ENCODE measurements around the gene MYBL2. TPM values are rescaled to one million over a fixed set of nuclear protein-coding genes. Genes with fewer than 3 reads are reported as not detected.

The MYBL2 gene
- total and polyA plus RNA-seq, 4 donors: 1.6 to 30.9 (median 1.9) TPM; not detected in 1

GRCh38 chr20:43669332-43669731, 2.4 kb downstream of the MYBL2 start:
- Histone ChIP-seq H3K9ac (ENCODE audit: low read depth in 1 of 2, low read length in 2 of 2) (no peak overlapping the region), H3K4me3 (ENCODE audit: low read depth in 1 of 3, low read length in 3 of 3) (no peak overlapping the region), H3K4me1 (ENCODE audit: control insufficient read depth in 4 of 4, insufficient read depth in 4 of 4, low read length in 3 of 4) (peaks cover 0 to 11% (median 6%) of the 10 kb centered on the region in 4 donors), H3K36me3 (ENCODE audit: control insufficient read depth in 4 of 4, insufficient read depth in 3 of 4, low read depth in 1 of 4, low read length in 3 of 4) (no peaks in the 10 kb centered on the region), H3K27me3 (ENCODE audit: control insufficient read depth in 4 of 4, insufficient read depth in 4 of 4, low read length in 3 of 4) (no peaks in the 10 kb centered on the region), H3K27ac (ENCODE audit: low read depth in 1 of 2, low read length in 2 of 2) (no peak overlapping the region), H3K9me3 (ENCODE audit: control insufficient read depth in 4 of 4, low read length in 3 of 4) (no peaks in the 10 kb centered on the region)
- peak; percentile 39 to 91 for TF ChIP-seq JUND (IDR thresholded peaks at IDR 0.05)
- no peak for TF ChIP-seq TAF1 (conservative IDR thresholded peaks at IDR 0.05)
- TF ChIP-seq RXRA (IDR thresholded peaks at IDR 0.05): peak; percentile 35 to 83
- TF ChIP-seq RAD21 (IDR thresholded peaks at IDR 0.05): peak; percentile 8 to 12
- peak; percentile 33 for TF ChIP-seq SP1 (IDR thresholded peaks at IDR 0.05)
- TF ChIP-seq FOXA2 (IDR thresholded peaks at IDR 0.05): no peak
- TF ChIP-seq GABPA (IDR thresholded peaks at IDR 0.05 in 1 of 2, conservative IDR thresholded peaks at IDR 0.05 in 1 of 2): no peak
- TF ChIP-seq, protein P1, sequence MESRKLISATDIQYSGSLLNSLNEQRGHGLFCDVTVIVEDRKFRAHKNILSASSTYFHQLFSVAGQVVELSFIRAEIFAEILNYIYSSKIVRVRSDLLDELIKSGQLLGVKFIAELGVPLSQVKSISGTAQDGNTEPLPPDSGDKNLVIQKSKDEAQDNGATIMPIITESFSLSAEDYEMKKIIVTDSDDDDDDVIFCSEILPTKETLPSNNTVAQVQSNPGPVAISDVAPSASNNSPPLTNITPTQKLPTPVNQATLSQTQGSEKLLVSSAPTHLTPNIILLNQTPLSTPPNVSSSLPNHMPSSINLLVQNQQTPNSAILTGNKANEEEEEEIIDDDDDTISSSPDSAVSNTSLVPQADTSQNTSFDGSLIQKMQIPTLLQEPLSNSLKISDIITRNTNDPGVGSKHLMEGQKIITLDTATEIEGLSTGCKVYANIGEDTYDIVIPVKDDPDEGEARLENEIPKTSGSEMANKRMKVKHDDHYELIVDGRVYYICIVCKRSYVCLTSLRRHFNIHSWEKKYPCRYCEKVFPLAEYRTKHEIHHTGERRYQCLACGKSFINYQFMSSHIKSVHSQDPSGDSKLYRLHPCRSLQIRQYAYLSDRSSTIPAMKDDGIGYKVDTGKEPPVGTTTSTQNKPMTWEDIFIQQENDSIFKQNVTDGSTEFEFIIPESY (IDR thresholded peaks at IDR 0.05): no peak
- TF ChIP-seq HNF4A (conservative IDR thresholded peaks at IDR 0.05): peak; percentile 67 to 88
- no peak for DNase-seq (ENCODE audit: low spot score)
- WGBS: 49% methylated on average over 3 of the region's 3 CpGs

- Histone ChIP-seq H3K4me3 (ENCODE audit: low read depth in 1 of 3, low read length in 3 of 3) (no peak overlapping the region), H3K27me3 (ENCODE audit: control insufficient read depth in 4 of 4, insufficient read depth in 4 of 4, low read length in 3 of 4) (no peaks in the 10 kb centered on the region), H3K9ac (ENCODE audit: low read depth in 1 of 2, low read length in 2 of 2) (no peak overlapping the region), H3K27ac (ENCODE audit: low read depth in 1 of 2, low read length in 2 of 2) (no peak overlapping the region), H3K36me3 (ENCODE audit: control insufficient read depth in 4 of 4, insufficient read depth in 3 of 4, low read depth in 1 of 4, low read length in 3 of 4) (no peaks in the 10 kb centered on the region), H3K4me1 (ENCODE audit: control insufficient read depth in 4 of 4, insufficient read depth in 4 of 4, low read length in 3 of 4) (peaks cover 0 to 11% (median 6%) of the 10 kb centered on the region in 4 donors), H3K9me3 (ENCODE audit: control insufficient read depth in 4 of 4, low read length in 3 of 4) (no peaks in the 10 kb centered on the region)
- 89% methylated on average over 2 of the region's 2 CpGs for WGBS
- no peak for TF ChIP-seq RAD21 (IDR thresholded peaks at IDR 0.05)
- no peak for TF ChIP-seq TAF1 (conservative IDR thresholded peaks at IDR 0.05)
- TF ChIP-seq, protein P2, sequence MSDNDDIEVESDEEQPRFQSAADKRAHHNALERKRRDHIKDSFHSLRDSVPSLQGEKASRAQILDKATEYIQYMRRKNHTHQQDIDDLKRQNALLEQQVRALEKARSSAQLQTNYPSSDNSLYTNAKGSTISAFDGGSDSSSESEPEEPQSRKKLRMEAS (IDR thresholded peaks at IDR 0.05): no peak
- TF ChIP-seq HNF4A (conservative IDR thresholded peaks at IDR 0.05): no peak
- TF ChIP-seq GABPA (IDR thresholded peaks at IDR 0.05 in 1 of 2, conservative IDR thresholded peaks at IDR 0.05 in 1 of 2): no peak
- no peak for TF ChIP-seq HNF4G (IDR thresholded peaks at IDR 0.05)
- TF ChIP-seq, protein P1 (IDR thresholded peaks at IDR 0.05): no peak
- TF ChIP-seq, protein P3, sequence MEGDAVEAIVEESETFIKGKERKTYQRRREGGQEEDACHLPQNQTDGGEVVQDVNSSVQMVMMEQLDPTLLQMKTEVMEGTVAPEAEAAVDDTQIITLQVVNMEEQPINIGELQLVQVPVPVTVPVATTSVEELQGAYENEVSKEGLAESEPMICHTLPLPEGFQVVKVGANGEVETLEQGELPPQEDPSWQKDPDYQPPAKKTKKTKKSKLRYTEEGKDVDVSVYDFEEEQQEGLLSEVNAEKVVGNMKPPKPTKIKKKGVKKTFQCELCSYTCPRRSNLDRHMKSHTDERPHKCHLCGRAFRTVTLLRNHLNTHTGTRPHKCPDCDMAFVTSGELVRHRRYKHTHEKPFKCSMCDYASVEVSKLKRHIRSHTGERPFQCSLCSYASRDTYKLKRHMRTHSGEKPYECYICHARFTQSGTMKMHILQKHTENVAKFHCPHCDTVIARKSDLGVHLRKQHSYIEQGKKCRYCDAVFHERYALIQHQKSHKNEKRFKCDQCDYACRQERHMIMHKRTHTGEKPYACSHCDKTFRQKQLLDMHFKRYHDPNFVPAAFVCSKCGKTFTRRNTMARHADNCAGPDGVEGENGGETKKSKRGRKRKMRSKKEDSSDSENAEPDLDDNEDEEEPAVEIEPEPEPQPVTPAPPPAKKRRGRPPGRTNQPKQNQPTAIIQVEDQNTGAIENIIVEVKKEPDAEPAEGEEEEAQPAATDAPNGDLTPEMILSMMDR (IDR thresholded peaks at IDR 0.05; ENCODE audit: low read depth, low read length, missing input control): no peak
- TF ChIP-seq SP1 (IDR thresholded peaks at IDR 0.05): no peak
- TF ChIP-seq FOXA2 (IDR thresholded peaks at IDR 0.05): no peak
- no peak for TF ChIP-seq FOXA1 (IDR thresholded peaks at IDR 0.05)
- TF ChIP-seq ATF3 (IDR thresholded peaks at IDR 0.05): no peak
- TF ChIP-seq NR2F2 (IDR thresholded peaks at IDR 0.05): no peak
- TF ChIP-seq RXRA (IDR thresholded peaks at IDR 0.05): no peak
- no peak for TF ChIP-seq EGR1 (IDR thresholded peaks at IDR 0.05; ENCODE audit: low read depth in 2 of 2)
- TF ChIP-seq YY1 (IDR thresholded peaks at IDR 0.05): no peak
- TF ChIP-seq JUND (IDR thresholded peaks at IDR 0.05): no peak
- no peak for DNase-seq (ENCODE audit: low spot score)
Measured at GRCh38 chr20:43670423-43670822, 3.5 kb downstream of the MYBL2 start.
